SH-SY5Y (cell line): ENCODE measurements around the gene PRDM16.

Experiments used
- GATA2 ChIP-seq: IDR thresholded peaks from 2 replicates; pipeline ENCODE4 v1.6.1; 2011; ENCODE audit warnings: mild to moderate bottlenecking, low read depth, low read length
- GATA3 ChIP-seq: IDR thresholded peaks from 2 replicates; pipeline ENCODE4 v1.6.1; 2011; ENCODE audit warnings: low read depth, mild to moderate bottlenecking, low read length, moderate library complexity

DNA sequence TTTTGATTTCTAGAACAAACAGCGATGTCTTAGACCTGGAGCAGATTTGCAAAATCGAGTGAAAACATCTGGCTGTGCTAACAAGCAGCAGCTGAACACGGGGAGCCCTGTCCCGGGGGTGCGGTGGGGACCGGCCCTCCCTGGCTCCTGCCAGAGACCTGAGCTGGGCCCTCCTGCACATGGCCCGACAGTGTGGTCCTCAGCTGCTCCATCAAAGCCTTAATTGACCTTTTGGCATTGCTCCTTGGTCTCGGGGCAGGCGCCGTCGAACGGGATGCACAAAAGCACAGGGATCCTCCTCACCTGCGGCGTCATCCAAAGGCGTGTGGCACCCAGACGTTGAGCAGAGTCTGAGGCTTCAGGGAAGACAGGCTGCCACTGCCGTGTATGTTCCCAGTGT, 73.2 kb downstream of the PRDM16 start:
- TF ChIP-seq GATA3 = no peak
- no peak for TF ChIP-seq GATA2
